Neural crest cell (in vitro differentiated cells): ENCODE results near the gene CA5A. TPM values are rescaled to one million over a fixed set of nuclear protein-coding genes. Genes with fewer than 3 reads are reported as not detected.

Experiments used
- DNase-seq: peaks from one replicate; pipeline ENCODE4 v3.0.0; 2021; ENCODE audit warnings: low read depth, mixed read lengths, low spot score
- H3K27ac Mint-ChIP-seq: one replicate; pipeline ENCODE4 v1.8.0; 2021; ENCODE audit warnings: mild to moderate bottlenecking, mixed read lengths; ENCODE audit not compliant: unreplicated experiment
- H3K27me3 Mint-ChIP-seq: 2 replicates; pipeline ENCODE4 v1.8.0; 2021; ENCODE audit warnings: low read depth, mild to moderate bottlenecking, mixed read lengths
- H3K36me3 Mint-ChIP-seq: 2 replicates; pipeline ENCODE4 v1.8.0; 2021; ENCODE audit warnings: low read depth, mild to moderate bottlenecking, mixed read lengths
- H3K4me1 Mint-ChIP-seq: 2 replicates; pipeline ENCODE4 v1.8.0; 2021; ENCODE audit warnings: mixed read lengths
- H3K4me3 Mint-ChIP-seq: one replicate; pipeline ENCODE4 v1.8.0; 2021; ENCODE audit warnings: mild to moderate bottlenecking, mixed read lengths
- H3K9me3 Mint-ChIP-seq: 2 replicates; pipeline ENCODE4 v1.8.0; 2021; ENCODE audit warnings: mixed read lengths
- total RNA-seq: library from RNA; stranded (reverse); gene quantifications from 2 replicates; pipeline ENCODE4 v1.2.1, GENCODE V29; 2021
- TF ChIP-seq, protein P1 (sequence below): fragments of 200-600 bp; sonication (generic); conservative IDR thresholded peaks from 2 replicates; pipeline ENCODE4 v1.5.0; 2021; ENCODE audit warnings: antibody characterized with exemption, mild to moderate bottlenecking

Gene CA5A
- total RNA-seq, 1 donor from 2014 or later, result not detected

DNA sequence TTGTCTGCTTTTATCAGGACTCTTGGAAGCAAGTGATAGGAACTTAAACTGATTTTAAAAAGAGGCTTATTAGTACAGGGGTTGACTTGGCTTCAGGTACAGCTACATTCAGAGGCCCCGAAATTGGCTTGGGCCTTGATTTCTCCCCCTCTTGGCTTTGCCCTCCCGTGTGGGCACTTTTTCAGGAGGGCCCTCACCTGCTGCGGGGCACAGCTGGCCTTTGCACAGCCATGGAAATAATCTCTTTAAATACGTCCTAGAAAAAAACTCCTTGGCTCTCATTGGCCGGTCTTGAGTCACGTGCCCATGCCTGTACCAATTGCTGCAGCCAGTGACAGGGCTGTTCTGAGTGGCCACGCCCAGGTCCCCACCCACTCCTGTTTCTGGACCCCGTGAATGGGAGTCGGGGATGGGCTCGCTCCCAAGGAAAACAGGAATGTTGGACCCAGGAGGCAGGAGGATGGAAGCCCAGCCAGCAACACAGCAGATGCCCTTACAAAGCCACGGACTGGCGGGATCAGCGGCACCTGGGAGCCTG is 15.0 kb downstream of the CA5A start:
- H3K36me3 Mint-ChIP-seq, result no peaks in the 10 kb centered on the region

DNA sequence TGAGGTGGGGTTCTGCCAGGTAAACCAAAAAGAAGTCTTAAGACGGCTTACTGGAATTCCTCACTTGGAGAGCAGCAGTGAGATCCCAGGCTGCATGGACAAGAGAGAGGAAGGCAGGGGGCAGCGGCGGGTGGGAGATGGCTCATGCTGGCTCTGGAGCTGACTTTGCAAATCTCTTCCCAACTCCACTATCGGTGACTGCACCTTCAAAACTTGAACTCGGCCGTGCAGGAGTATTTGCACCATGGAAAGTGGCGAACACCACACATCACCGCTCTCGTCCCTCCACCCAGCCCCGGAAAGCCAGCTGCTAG is 16.7 kb downstream of the CA5A start:
- no peak for DNase-seq
- H3K4me1 Mint-ChIP-seq, result no peaks in the 10 kb centered on the region
- H3K27me3 Mint-ChIP-seq, result no peaks in the 10 kb centered on the region
- H3K27ac Mint-ChIP-seq, result no peak overlapping the region
- no peaks in the 10 kb centered on the region for H3K9me3 Mint-ChIP-seq
- H3K4me3 Mint-ChIP-seq, result no peak overlapping the region
- no peaks in the 10 kb centered on the region for H3K36me3 Mint-ChIP-seq
- TF ChIP-seq, protein P1, sequence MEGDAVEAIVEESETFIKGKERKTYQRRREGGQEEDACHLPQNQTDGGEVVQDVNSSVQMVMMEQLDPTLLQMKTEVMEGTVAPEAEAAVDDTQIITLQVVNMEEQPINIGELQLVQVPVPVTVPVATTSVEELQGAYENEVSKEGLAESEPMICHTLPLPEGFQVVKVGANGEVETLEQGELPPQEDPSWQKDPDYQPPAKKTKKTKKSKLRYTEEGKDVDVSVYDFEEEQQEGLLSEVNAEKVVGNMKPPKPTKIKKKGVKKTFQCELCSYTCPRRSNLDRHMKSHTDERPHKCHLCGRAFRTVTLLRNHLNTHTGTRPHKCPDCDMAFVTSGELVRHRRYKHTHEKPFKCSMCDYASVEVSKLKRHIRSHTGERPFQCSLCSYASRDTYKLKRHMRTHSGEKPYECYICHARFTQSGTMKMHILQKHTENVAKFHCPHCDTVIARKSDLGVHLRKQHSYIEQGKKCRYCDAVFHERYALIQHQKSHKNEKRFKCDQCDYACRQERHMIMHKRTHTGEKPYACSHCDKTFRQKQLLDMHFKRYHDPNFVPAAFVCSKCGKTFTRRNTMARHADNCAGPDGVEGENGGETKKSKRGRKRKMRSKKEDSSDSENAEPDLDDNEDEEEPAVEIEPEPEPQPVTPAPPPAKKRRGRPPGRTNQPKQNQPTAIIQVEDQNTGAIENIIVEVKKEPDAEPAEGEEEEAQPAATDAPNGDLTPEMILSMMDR, result no peak

More for the DNA sequence above, 15.0 kb downstream of the CA5A start:
- Mint-ChIP-seq H3K27ac (no peak overlapping the region), H3K27me3 (peaks cover 2% of the 10 kb centered on the region), H3K9me3 (no peaks in the 10 kb centered on the region), H3K4me1 (peaks cover 2% of the 10 kb centered on the region), H3K4me3 (no peak overlapping the region)
- no peak for DNase-seq
- TF ChIP-seq, protein P1, result no peak

GRCh38 chr16:87918866-87919680 is 17.3 kb downstream of the CA5A start:
- TF ChIP-seq, protein P1, result no peak
- H3K9me3 Mint-ChIP-seq, result no peaks in the 10 kb centered on the region
- no peaks in the 10 kb centered on the region for H3K4me1 Mint-ChIP-seq
- H3K4me3 Mint-ChIP-seq, result no peak overlapping the region
- no peaks in the 10 kb centered on the region for H3K36me3 Mint-ChIP-seq
- no peaks in the 10 kb centered on the region for H3K27me3 Mint-ChIP-seq
- H3K27ac Mint-ChIP-seq, result no peak overlapping the region
- no peak for DNase-seq

GRCh38 chr16:87918338-87918737 is 18.0 kb downstream of the CA5A start:
- no peaks in the 10 kb centered on the region for H3K36me3 Mint-ChIP-seq
- H3K9me3 Mint-ChIP-seq, result no peaks in the 10 kb centered on the region
- no peak overlapping the region for H3K4me3 Mint-ChIP-seq
- TF ChIP-seq, protein P1, result no peak
- H3K27me3 Mint-ChIP-seq, result no peaks in the 10 kb centered on the region
- DNase-seq, result no peak
- no peaks in the 10 kb centered on the region for H3K4me1 Mint-ChIP-seq
- no peak overlapping the region for H3K27ac Mint-ChIP-seq

GRCh38 chr16:87917503-87917902 is 18.8 kb downstream of the CA5A start:
- Mint-ChIP-seq H3K27me3 (no peaks in the 10 kb centered on the region), H3K27ac (no peak overlapping the region), H3K4me3 (no peak overlapping the region), H3K36me3 (no peaks in the 10 kb centered on the region), H3K9me3 (no peaks in the 10 kb centered on the region), H3K4me1 (no peaks in the 10 kb centered on the region)
- DNase-seq, result no peak
- TF ChIP-seq, protein P1, result no peak
